ENCODE results near the gene LHPP.

Gene LHPP

DNA sequence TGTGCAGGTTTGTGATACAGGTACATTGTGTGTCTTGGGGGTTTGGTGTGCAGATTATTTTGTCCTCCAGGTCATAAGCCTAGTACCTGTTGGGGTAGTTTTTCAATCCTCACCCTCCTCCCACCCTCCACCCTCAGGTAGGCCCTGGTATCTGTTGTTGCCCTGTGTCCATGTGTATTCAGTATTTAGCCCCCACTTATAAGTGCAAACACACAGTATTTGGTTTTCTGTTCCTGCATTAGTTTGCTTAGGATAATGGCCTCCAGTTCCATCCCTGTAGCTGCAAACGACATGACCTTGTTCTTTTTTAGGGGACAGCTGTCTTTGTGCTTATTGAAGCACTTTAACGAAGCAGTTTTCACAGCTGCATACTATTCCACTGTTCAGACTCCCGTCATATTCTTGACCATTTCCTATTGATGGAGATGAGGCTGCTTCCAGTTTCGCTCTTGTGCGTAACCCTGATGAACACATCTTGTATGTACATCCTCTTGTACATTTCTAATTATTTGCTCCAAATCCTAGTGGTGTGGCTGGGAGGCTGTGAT is 47.4 kb downstream of the LHPP start:
- Histone ChIP-seq H3K36me3 (ENCODE audit: insufficient read depth) (no peaks in the 10 kb centered on the region), H3K4me2 (peak overlapping the region; percentile 97), H4K20me1 (ENCODE audit: insufficient read depth) (no peaks in the 10 kb centered on the region), H2AFZ (ENCODE audit: low read depth) (no peak overlapping the region), H3K79me2 (ENCODE audit: insufficient read depth, low read depth) (no peaks in the 10 kb centered on the region), H3K4me3 (IDR thresholded peaks at IDR 0.05; ENCODE audit: insufficient read depth, low read depth, low read length) (no peak overlapping the region), H3K27me3 (ENCODE audit: insufficient read depth, low read depth) (no peaks in the 10 kb centered on the region), H3K4me1 (ENCODE audit: low read depth, poor library complexity, severe bottlenecking) (peaks cover 18% of the 10 kb centered on the region), H3K27ac (peak overlapping the region; percentile 75), H3K9ac (peak overlapping the region; percentile 42; the same call in 1 of the 2 replicates)
- TF ChIP-seq, protein P1, sequence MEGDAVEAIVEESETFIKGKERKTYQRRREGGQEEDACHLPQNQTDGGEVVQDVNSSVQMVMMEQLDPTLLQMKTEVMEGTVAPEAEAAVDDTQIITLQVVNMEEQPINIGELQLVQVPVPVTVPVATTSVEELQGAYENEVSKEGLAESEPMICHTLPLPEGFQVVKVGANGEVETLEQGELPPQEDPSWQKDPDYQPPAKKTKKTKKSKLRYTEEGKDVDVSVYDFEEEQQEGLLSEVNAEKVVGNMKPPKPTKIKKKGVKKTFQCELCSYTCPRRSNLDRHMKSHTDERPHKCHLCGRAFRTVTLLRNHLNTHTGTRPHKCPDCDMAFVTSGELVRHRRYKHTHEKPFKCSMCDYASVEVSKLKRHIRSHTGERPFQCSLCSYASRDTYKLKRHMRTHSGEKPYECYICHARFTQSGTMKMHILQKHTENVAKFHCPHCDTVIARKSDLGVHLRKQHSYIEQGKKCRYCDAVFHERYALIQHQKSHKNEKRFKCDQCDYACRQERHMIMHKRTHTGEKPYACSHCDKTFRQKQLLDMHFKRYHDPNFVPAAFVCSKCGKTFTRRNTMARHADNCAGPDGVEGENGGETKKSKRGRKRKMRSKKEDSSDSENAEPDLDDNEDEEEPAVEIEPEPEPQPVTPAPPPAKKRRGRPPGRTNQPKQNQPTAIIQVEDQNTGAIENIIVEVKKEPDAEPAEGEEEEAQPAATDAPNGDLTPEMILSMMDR (conservative IDR thresholded peaks at IDR 0.05; ENCODE audit: low read depth, low read length): no peak

DNA sequence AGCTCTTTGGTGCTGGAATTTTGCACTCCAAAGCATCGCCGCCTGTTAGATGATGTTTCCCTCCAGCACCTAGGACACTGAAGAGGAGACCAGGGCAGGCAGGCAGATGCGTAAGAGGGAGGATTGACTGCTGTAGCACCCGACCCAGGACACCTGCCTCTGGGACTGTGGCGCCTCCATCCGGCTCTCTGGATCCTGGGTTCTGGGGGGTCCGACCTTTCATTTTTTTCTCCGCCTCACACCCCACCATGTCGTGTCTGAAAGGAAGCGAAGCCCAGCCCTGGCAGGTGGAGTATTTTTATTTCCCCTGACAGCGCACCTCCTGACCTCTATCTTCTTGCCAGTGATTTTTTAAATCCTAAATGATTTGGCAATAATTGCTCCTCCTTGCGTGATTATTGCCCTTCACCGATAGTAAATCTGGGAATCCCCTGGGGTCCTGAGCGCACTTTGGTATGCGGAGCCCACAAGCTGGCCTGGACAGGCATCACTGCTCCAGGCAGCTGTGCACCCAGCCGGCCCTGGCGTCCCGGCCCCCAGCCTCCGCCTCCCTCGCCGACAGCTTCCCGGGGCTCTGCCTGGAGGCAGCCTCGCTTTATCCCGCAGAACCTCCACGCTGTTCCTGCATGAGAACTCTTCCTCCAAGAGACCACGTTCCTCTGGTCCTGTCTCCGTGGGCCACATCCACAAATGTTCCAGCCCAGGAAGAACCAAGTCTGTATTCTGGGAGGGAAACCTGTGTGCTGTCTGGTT is 48.4 kb downstream of the LHPP start:
- H3K4me2 ChIP-seq: no peak overlapping the region

DNA sequence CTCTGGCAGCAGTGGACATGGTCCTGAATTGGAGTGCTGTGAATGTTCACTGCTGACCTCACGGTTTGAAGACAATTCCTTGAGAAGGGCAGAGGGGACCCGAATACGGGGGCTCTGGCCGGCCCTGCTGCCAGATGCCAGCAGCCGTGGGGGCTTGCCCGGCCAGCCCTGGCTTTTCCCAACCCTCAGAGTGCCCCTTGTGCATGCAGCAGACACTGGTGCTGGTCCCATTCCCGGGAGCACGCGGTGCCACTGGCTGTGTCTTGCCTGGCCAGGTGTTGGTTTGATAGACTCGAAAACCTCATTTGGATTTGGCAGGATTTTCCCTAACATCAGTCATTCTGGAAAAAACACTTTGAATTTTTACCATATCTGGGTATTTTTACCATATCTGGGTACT is 49.1 kb downstream of the LHPP start:
- Histone ChIP-seq H3K4me3 (IDR thresholded peaks at IDR 0.05; ENCODE audit: insufficient read depth, low read depth, low read length) (no peak overlapping the region), H3K79me2 (ENCODE audit: insufficient read depth, low read depth) (no peaks in the 10 kb centered on the region), H3K27me3 (ENCODE audit: insufficient read depth, low read depth) (no peaks in the 10 kb centered on the region), H3K27ac (no peak overlapping the region), H2AFZ (ENCODE audit: low read depth) (no peak overlapping the region), H3K4me1 (ENCODE audit: low read depth, poor library complexity, severe bottlenecking) (peaks cover 18% of the 10 kb centered on the region), H4K20me1 (ENCODE audit: insufficient read depth) (no peaks in the 10 kb centered on the region), H3K4me2 (no peak overlapping the region), H3K9ac (no peak overlapping the region), H3K36me3 (ENCODE audit: insufficient read depth) (no peaks in the 10 kb centered on the region)
- TF ChIP-seq, protein P1 (conservative IDR thresholded peaks at IDR 0.05; ENCODE audit: low read depth, low read length): no peak

More for the DNA sequence above, 48.4 kb downstream of the LHPP start:
- Histone ChIP-seq H3K4me3 (IDR thresholded peaks at IDR 0.05; ENCODE audit: insufficient read depth, low read depth, low read length) (no peak overlapping the region), H3K27me3 (ENCODE audit: insufficient read depth, low read depth) (no peaks in the 10 kb centered on the region), H3K4me1 (ENCODE audit: low read depth, poor library complexity, severe bottlenecking) (peaks cover 18% of the 10 kb centered on the region), H2AFZ (ENCODE audit: low read depth) (no peak overlapping the region), H3K79me2 (ENCODE audit: insufficient read depth, low read depth) (no peaks in the 10 kb centered on the region), H4K20me1 (ENCODE audit: insufficient read depth) (no peaks in the 10 kb centered on the region), H3K9ac (no peak overlapping the region), H3K36me3 (ENCODE audit: insufficient read depth) (no peaks in the 10 kb centered on the region), H3K27ac (no peak overlapping the region)
- TF ChIP-seq, protein P1 (conservative IDR thresholded peaks at IDR 0.05; ENCODE audit: low read depth, low read length): no peak

DNA sequence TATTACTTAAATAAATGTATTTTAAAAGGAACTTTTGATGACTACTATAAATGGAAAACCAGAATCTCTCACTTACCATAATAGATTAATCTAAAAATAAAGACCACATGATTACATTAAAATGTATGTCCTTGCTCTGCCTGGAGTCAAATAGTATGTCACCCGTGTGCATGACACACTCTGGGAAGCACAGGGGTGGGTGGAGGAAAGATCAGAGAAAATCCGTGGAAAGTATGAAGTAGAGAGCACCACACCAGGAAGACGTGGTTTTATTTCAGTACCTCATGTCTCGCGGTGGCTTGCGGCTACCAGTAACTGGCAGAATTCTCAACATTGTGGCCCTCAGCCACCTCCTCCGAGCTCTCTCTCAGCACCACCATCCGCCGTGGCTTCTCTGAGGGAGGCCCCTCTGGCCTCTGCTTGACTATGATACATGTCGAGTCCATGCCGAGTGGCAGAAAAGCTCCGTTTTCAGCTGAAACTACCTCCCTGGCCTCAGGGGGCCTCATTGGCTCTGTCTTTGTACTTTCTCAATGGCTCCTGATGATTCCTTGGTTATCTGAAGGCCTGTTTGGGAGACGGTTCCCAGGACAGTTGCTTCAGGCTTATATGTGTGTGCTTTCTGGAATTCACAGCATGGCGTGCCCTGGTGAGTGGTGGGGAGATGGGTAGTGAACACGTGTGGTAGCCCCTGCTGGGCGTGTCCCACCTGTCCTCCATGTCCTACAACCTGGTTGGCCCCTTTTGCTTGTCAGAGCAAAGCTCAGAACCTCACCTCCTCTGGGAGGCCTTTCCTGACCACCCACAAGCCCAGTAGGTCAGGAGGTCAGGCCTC is 49.8 kb downstream of the LHPP start:
- Histone ChIP-seq H3K36me3 (ENCODE audit: insufficient read depth) (no peaks in the 10 kb centered on the region), H4K20me1 (ENCODE audit: insufficient read depth) (no peaks in the 10 kb centered on the region), H3K27me3 (ENCODE audit: insufficient read depth, low read depth) (no peaks in the 10 kb centered on the region), H3K4me3 (IDR thresholded peaks at IDR 0.05; ENCODE audit: insufficient read depth, low read depth, low read length) (no peak overlapping the region), H3K4me2 (no peak overlapping the region), H3K9ac (no peak overlapping the region), H3K79me2 (ENCODE audit: insufficient read depth, low read depth) (no peaks in the 10 kb centered on the region), H2AFZ (ENCODE audit: low read depth) (no peak overlapping the region), H3K27ac (no peak overlapping the region), H3K4me1 (ENCODE audit: low read depth, poor library complexity, severe bottlenecking) (peaks cover 18% of the 10 kb centered on the region)
- TF ChIP-seq, protein P1 (conservative IDR thresholded peaks at IDR 0.05; ENCODE audit: low read depth, low read length): no peak
